GM23248 (cell line): ENCODE measurements around the gene ROR1. TPM values are rescaled to one million over a fixed set of nuclear protein-coding genes. Genes with fewer than 3 reads are reported as not detected.

Experiments used
- DNase-seq: peaks from one replicate; pipeline ENCODE4 v3.0.0-alpha.2; 2015
- H2AFZ ChIP-seq: fragments of 200-600 bp; sonication (generic); 2 replicates; pipeline ENCODE4 v1.6.1; 2016; ENCODE audit warnings: antibody characterized with exemption
- H3F3A ChIP-seq: fragments of 200-600 bp; sonication (generic); 2 replicates; pipeline ENCODE4 v1.6.1; 2016; ENCODE audit warnings: mild to moderate bottlenecking, antibody characterized with exemption, mixed run types; ENCODE audit not compliant: insufficient read depth
- H3K27ac ChIP-seq: fragments of 200-600 bp; sonication (generic); 2 replicates; pipeline ENCODE4 v1.5.1; 2016; ENCODE audit warnings: mild to moderate bottlenecking
- H3K27me3 ChIP-seq: fragments of 200-600 bp; sonication (generic); replicated peaks from 2 replicates; pipeline ENCODE4 v1.6.1; 2016; ENCODE audit warnings: mild to moderate bottlenecking; ENCODE audit not compliant: insufficient read depth
- H3K36me3 ChIP-seq: fragments of 200-600 bp; sonication (generic); 2 replicates; pipeline ENCODE4 v1.6.1; 2016; ENCODE audit warnings: low read depth, mild to moderate bottlenecking
- H3K4me1 ChIP-seq: fragments of 200-600 bp; sonication (generic); 2 replicates; pipeline ENCODE4 v1.6.1; 2016; ENCODE audit warnings: mild to moderate bottlenecking; ENCODE audit not compliant: insufficient read depth
- H3K4me2 ChIP-seq: fragments of 200-600 bp; sonication (generic); one replicate; pipeline ENCODE4 v1.6.1; 2016; ENCODE audit warnings: mild to moderate bottlenecking; ENCODE audit not compliant: unreplicated experiment
- H3K4me3 ChIP-seq: fragments of 200-600 bp; sonication (generic); 2 replicates; pipeline ENCODE4 v1.5.1; 2016; ENCODE audit warnings: mild to moderate bottlenecking
- H3K79me2 ChIP-seq: fragments of 200-600 bp; sonication (generic); 2 replicates; pipeline ENCODE4 v1.6.1; 2016; ENCODE audit warnings: mild to moderate bottlenecking; ENCODE audit not compliant: insufficient read depth
- H3K9ac ChIP-seq: fragments of 200-600 bp; sonication (generic); 2 replicates; pipeline ENCODE4 v1.6.1; 2016; ENCODE audit warnings: mild to moderate bottlenecking
- H3K9me2 ChIP-seq: fragments of 200-600 bp; sonication (generic); 2 replicates; pipeline ENCODE4 v1.6.1; 2016; ENCODE audit warnings: mixed run types, mild to moderate bottlenecking, moderate library complexity; ENCODE audit not compliant: insufficient read depth
- H3K9me3 ChIP-seq: fragments of 200-600 bp; sonication (generic); one replicate; pipeline ENCODE4 v1.6.1; 2017; ENCODE audit warnings: low read depth
- H4K20me1 ChIP-seq: fragments of 200-600 bp; sonication (generic); 2 replicates; pipeline ENCODE4 v1.6.0; 2016; ENCODE audit not compliant: insufficient read depth
- EZH2 ChIP-seq: fragments of 200-600 bp; sonication (generic); IDR thresholded peaks from 2 replicates; pipeline ENCODE4 v1.6.1; 2018; ENCODE audit warnings: antibody characterized with exemption, mild to moderate bottlenecking; ENCODE audit not compliant: insufficient read depth, poor library complexity, severe bottlenecking
- EZH2phosphoT487 ChIP-seq: fragments of 200-600 bp; sonication (generic); IDR thresholded peaks from 2 replicates; pipeline ENCODE4 v1.6.1; 2018; ENCODE audit warnings: antibody characterized with exemption, moderate library complexity, mild to moderate bottlenecking, low read depth; ENCODE audit not compliant: insufficient read depth
- WGBS, 2 experiments: methylation state at CpG; one replicate each; pipeline ENCODE4 v1.1.6; 2015 to 2017; ENCODE audit warnings: low lambda C conversion rate in 2 of 2, low coverage in 1 of 2; ENCODE audit errors: missing lambda C conversion rate in 2 of 2; 5-methylcytosine and 5-hydroxymethylcytosine counted together
- in situ Hi-C: fragments of 300-500 bp; cut with MboI; formaldehyde crosslinking; loops from 2 replicates; pipeline ENCODE4 v1.15.0; 2020
- polyA plus RNA-seq: library from polyadenylated mRNA; unstranded; fragments of >200 nt; fragmentation: Nextera tagmentation; extraction: Ambion mirVana; gene quantifications from 2 replicates; pipeline ENCODE4 v1.2.1, GENCODE V29; 2016
- total RNA-seq: library from RNA; depleted of rRNA; stranded (reverse); fragments of >200 nt; shearing (Covaris generic); gene quantifications from 2 replicates; pipeline ENCODE4 v1.2.3, GENCODE V29; 2014

ROR1 gene
- total and polyA plus RNA-seq, 2 experiments from 2014 or later: 12.0 to 13.3 TPM

GRCh38 chr1:64107118-64107519 is 333.3 kb downstream of the ROR1 start:
- Histone ChIP-seq H3K4me2 (no peak overlapping the region), H4K20me1 (no peaks in the 10 kb centered on the region), H3K27ac (no peak overlapping the region), H3K9me2 (no peaks in the 10 kb centered on the region), H3K79me2 (no peaks in the 10 kb centered on the region), H3K27me3 (no peaks in the 10 kb centered on the region), H3K4me3 (no peak overlapping the region), H3F3A (peaks cover 14% of the 10 kb centered on the region), H3K9ac (no peak overlapping the region), H3K4me1 (peaks cover 14% of the 10 kb centered on the region), H2AFZ (no peak overlapping the region), H3K9me3 (no peaks in the 10 kb centered on the region), H3K36me3 (no peaks in the 10 kb centered on the region)
- WGBS, 2 experiments: 46 to 63% methylated on average over 4 of the region's 4 CpGs
- TF ChIP-seq EZH2phosphoT487 (no peak), EZH2 (no peak)
- in situ Hi-C loops: no loop called here
- no peak for DNase-seq

GRCh38 chr1:64107632-64108031 is 333.8 kb downstream of the ROR1 start:
- Histone ChIP-seq H3K36me3 (no peaks in the 10 kb centered on the region), H3K9ac (no peak overlapping the region), H3F3A (peaks cover 19% of the 10 kb centered on the region), H4K20me1 (no peaks in the 10 kb centered on the region), H3K4me3 (no peak overlapping the region), H2AFZ (no peak overlapping the region), H3K4me1 (peaks cover 20% of the 10 kb centered on the region), H3K79me2 (no peaks in the 10 kb centered on the region), H3K9me3 (no peaks in the 10 kb centered on the region), H3K9me2 (no peaks in the 10 kb centered on the region), H3K4me2 (no peak overlapping the region), H3K27me3 (no peaks in the 10 kb centered on the region), H3K27ac (no peak overlapping the region)
- no peak for DNase-seq
- in situ Hi-C loops: no loop called here
- TF ChIP-seq EZH2phosphoT487 (no peak), EZH2 (no peak)
- WGBS, 2 experiments: 92% methylated on average over 2 of the region's 2 CpGs

- Histone ChIP-seq H3K27me3 (no peaks in the 10 kb centered on the region), H3K9me2 (no peaks in the 10 kb centered on the region), H3K9ac (no peak overlapping the region), H3K9me3 (no peaks in the 10 kb centered on the region), H3K79me2 (no peaks in the 10 kb centered on the region), H3K4me2 (no peak overlapping the region), H3K4me1 (peaks cover 21% of the 10 kb centered on the region), H3K36me3 (no peaks in the 10 kb centered on the region), H3F3A (peaks cover 24% of the 10 kb centered on the region), H3K27ac (peak overlapping the region; percentile 26), H3K4me3 (no peak overlapping the region), H2AFZ (no peak overlapping the region), H4K20me1 (no peaks in the 10 kb centered on the region)
- in situ Hi-C loops: no loop called here
- WGBS, 2 experiments: 82 to 85% methylated on average over 6 of the region's 6 CpGs
- DNase-seq: peak; percentile 38
- no peak for TF ChIP-seq EZH2
- no peak for TF ChIP-seq EZH2phosphoT487
These were observed 337.3 kb downstream of the ROR1 start for GRCh38 chr1:64110924-64111777.

- Histone ChIP-seq H3K27me3 (no peaks in the 10 kb centered on the region), H3K27ac (peak overlapping the region; percentile 26), H3K4me2 (peak overlapping the region; percentile 21), H3K9me3 (no peaks in the 10 kb centered on the region), H3K36me3 (no peaks in the 10 kb centered on the region), H4K20me1 (no peaks in the 10 kb centered on the region), H3K79me2 (no peaks in the 10 kb centered on the region), H3K4me3 (no peak overlapping the region), H3K4me1 (peaks cover 21% of the 10 kb centered on the region), H3F3A (peaks cover 24% of the 10 kb centered on the region), H2AFZ (no peak overlapping the region), H3K9ac (no peak overlapping the region), H3K9me2 (no peaks in the 10 kb centered on the region)
- peak; percentile 62 for DNase-seq
- in situ Hi-C loops: no loop called here
- TF ChIP-seq EZH2 (no peak), EZH2phosphoT487 (no peak)
- WGBS, 2 experiments: 80 to 86% methylated on average over 3 of the region's 3 CpGs
These were observed 338.0 kb downstream of the ROR1 start for GRCh38 chr1:64111787-64112186.
